Esophagus (tissue), 2 donors: Measurements from ENCODE around the gene GPX7. TPM values are rescaled to one million over a fixed set of nuclear protein-coding genes. Genes with fewer than 3 reads are reported as not detected.

ENCODE experiments used
- H3K27ac ChIP-seq, 2 donors: one replicate each; pipeline ENCODE4 v1.5.1; 2013; ENCODE audit warnings: low read depth in 2 of 2, mild to moderate bottlenecking in 2 of 2, inconsistent platforms in 1 of 2, low read length in 1 of 2, moderate library complexity in 1 of 2
- H3K27me3 ChIP-seq, 2 donors: one replicate each; pipeline ENCODE4 v1.6.1; 2013; ENCODE audit warnings: low read length in 2 of 2, control low read depth in 1 of 2, mild to moderate bottlenecking in 1 of 2; ENCODE audit not compliant: insufficient read depth in 2 of 2, control insufficient read depth in 1 of 2
- H3K36me3 ChIP-seq, 2 donors: one replicate each; pipeline ENCODE4 v1.6.1; 2013; ENCODE audit warnings: low read length in 1 of 2; ENCODE audit not compliant: control insufficient read depth in 2 of 2, insufficient read depth in 2 of 2
- H3K4me1 ChIP-seq, 2 donors: one replicate each; pipeline ENCODE4 v1.6.1; 2013; ENCODE audit warnings: low read length in 1 of 2; ENCODE audit not compliant: control insufficient read depth in 2 of 2, insufficient read depth in 2 of 2
- H3K4me3 ChIP-seq, 2 donors: one replicate each; pipeline ENCODE4 v1.5.1; 2013; ENCODE audit warnings: low read length in 2 of 2, mild to moderate bottlenecking in 2 of 2, low read depth in 1 of 2, moderate library complexity in 1 of 2
- H3K9me3 ChIP-seq, 2 donors: one replicate each; pipeline ENCODE4 v1.6.1; 2013; ENCODE audit warnings: mild to moderate bottlenecking in 2 of 2, low read depth in 1 of 2, low read length in 1 of 2, moderate library complexity in 1 of 2; ENCODE audit not compliant: control insufficient read depth in 2 of 2, insufficient read depth in 1 of 2
- WGBS, 2 donors: extraction: QIAGEN DNeasy Blood & Tissue Kit; methylation state at CpG; one replicate each; pipeline ENCODE4 v1.1.7; 2013; 5-methylcytosine and 5-hydroxymethylcytosine counted together
- polyA plus RNA-seq, 2 donors: library from polyadenylated mRNA; stranded (reverse); fragments of 200-250 nt; gene quantifications; one replicate each; pipeline ENCODE4 v1.2.3, GENCODE V29; 2013
- donor health status: healthy with polysubstance abuse.
- donor health status: Bipolar disorder and iron deficiency.

The GPX7 gene
- polyA plus RNA-seq, 2 donors = 2.4 to 3.8 TPM

- Histone ChIP-seq H3K27me3 (no peaks in the 10 kb centered on the region), H3K4me1 (no peaks in the 10 kb centered on the region), H3K27ac (no peak overlapping the region), H3K9me3 (no peaks in the 10 kb centered on the region), H3K36me3 (no peaks in the 10 kb centered on the region), H3K4me3 (no peak overlapping the region)
Observed at GRCh38 chr1:52654063-52654462, 51.9 kb downstream of the GPX7 start.

GRCh38 chr1:52657702-52658101, 55.5 kb downstream of the GPX7 start:
- Histone ChIP-seq H3K36me3 (no peaks in the 10 kb centered on the region), H3K27me3 (no peaks in the 10 kb centered on the region), H3K27ac (no peak overlapping the region), H3K4me3 (no peak overlapping the region), H3K9me3 (no peaks in the 10 kb centered on the region), H3K4me1 (no peaks in the 10 kb centered on the region)
- 92 to 93% methylated on average over 3 of the region's 3 CpGs for WGBS, 2 donors

Other genes with a start within 250 kb of the GPX7 start
- 10 to 100 TPM; 12.5 to 16.5 TPM for gene CC2D1B, start 236.2 kb upstream of the GPX7 start, polyA plus RNA-seq
- 1 to 10 TPM in 1 of 2 donors, under 1 TPM in 1; 0.96 to 3.6 TPM for gene ORC1, start 197.9 kb upstream of the GPX7 start, polyA plus RNA-seq
- gene PRPF38A, start 197.8 kb upstream of the GPX7 start, polyA plus RNA-seq = 10 to 100 TPM; 10.4 to 21.5 TPM
- 10 to 100 TPM; 14.5 to 15.4 TPM for gene TUT4, start 49.3 kb upstream of the GPX7 start, polyA plus RNA-seq
- gene SHISAL2A, start 30.8 kb downstream of the GPX7 start, polyA plus RNA-seq = under 1 TPM; 0.16 to 0.20 TPM
- gene COA7, start 96.0 kb downstream of the GPX7 start, polyA plus RNA-seq = 1 to 10 TPM; 4.0 to 8.3 TPM
- 1 to 10 TPM; 3.4 TPM for gene ZYG11B, start 124.1 kb downstream of the GPX7 start, polyA plus RNA-seq
- gene ZYG11A, start 240.4 kb downstream of the GPX7 start, polyA plus RNA-seq = under 1 TPM; 0.51 to 0.79 TPM